Measurements from ENCODE around the gene MAP4K4.

MAP4K4 gene

GRCh38 chr2:101931402-101931801 is 233.9 kb downstream of the MAP4K4 start:
- DNase-seq, result no peak

DNA sequence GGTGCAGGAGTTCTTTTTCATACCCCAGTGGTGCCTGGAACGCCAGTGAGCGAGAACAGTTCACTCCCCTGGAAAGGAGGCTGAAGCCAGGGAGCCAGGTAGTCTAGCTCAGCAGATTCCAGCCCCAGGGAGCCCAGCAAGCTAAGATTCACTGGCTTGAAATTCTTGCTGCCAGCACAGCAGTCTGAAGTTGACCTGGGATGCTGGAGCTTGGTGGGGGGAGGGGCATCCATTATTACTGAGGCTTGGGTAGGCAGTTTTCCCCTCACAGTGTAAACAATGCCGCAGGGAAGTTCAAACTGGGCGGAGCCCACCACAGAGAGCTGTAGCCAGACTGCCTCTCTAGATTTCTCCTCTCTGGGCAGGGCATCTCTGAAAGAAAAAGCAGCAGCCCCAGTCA is 238.3 kb downstream of the MAP4K4 start:
- DNase-seq, result peak; percentile 1

DNA sequence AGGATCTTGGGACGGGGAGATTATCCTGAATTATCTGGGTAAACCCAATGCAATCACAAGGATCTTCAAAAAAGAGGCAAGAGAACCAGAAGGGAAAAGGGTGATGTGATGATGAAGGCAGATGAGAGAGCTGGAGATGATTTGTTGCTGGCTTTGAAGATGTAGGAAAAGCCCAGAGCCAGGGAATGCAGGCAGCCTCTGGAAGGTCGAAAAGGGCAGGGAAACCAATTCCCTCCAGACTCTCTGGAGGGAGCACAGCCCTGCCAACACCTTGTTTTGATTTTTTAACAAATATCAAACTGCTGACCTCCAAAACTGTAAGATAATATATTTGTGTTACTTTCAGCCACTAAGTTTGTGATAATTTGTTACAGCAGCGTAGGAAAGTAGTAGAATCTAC is 245.3 kb downstream of the MAP4K4 start:
- no peak for DNase-seq

Data from OCI-M1 (cell line).